ENCODE data around the gene KMT2D.

The KMT2D gene, protein sequence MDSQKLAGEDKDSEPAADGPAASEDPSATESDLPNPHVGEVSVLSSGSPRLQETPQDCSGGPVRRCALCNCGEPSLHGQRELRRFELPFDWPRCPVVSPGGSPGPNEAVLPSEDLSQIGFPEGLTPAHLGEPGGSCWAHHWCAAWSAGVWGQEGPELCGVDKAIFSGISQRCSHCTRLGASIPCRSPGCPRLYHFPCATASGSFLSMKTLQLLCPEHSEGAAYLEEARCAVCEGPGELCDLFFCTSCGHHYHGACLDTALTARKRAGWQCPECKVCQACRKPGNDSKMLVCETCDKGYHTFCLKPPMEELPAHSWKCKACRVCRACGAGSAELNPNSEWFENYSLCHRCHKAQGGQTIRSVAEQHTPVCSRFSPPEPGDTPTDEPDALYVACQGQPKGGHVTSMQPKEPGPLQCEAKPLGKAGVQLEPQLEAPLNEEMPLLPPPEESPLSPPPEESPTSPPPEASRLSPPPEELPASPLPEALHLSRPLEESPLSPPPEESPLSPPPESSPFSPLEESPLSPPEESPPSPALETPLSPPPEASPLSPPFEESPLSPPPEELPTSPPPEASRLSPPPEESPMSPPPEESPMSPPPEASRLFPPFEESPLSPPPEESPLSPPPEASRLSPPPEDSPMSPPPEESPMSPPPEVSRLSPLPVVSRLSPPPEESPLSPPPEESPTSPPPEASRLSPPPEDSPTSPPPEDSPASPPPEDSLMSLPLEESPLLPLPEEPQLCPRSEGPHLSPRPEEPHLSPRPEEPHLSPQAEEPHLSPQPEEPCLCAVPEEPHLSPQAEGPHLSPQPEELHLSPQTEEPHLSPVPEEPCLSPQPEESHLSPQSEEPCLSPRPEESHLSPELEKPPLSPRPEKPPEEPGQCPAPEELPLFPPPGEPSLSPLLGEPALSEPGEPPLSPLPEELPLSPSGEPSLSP (N-terminal part only)

DNA sequence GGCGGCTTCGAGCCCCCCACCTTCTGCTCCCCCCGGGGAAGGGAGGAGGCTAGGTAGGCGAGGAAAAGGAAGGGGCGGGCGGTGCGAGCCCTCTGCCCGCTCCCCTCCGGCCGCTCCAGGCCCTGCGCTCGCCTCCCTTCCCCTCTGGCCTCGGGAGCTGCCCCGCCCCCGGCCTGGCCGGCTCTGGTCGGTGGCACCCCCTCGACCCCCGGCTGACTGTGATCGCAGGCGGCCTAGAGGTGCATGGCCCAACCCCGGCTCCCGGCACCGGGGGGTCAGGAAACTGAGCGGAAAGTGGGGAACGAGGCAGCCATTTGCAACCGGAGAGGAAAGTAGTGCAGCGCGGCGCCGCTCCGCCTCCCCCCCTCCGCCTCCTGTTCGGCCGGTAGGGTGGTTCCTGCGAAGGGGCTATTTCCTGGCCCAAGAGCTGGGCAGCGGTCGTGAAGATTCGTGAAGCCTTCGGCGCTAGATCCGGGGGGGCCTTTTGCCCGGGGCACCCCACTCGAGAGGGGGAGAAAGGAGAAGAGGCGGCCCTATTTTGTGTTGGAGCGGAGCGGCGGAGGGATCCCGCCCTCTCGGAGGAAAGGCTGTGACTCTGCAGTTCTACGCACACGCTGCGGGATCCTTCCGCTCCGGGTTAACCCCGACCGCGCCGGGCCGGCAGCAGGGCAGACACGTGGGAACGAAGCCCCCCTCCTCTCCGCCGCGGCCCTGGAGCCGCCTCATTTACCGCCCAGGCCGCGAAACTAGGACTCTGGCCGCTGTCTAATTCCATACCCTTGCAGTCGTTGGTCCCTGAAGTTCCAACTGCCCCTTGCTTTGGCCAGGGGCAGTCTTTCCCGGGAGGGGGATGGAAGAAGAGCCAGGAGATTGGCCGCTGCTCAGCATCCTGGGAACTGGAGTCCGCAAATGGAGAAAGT lies at the start of gene KMT2D:
KMT2D (minus strand) TSS at position 558 of the 920 bp plus-strand sequence. CDS start 5,470 bp downstream, outside the sequence.
- peak; percentile 92 for DNase-seq

DNA sequence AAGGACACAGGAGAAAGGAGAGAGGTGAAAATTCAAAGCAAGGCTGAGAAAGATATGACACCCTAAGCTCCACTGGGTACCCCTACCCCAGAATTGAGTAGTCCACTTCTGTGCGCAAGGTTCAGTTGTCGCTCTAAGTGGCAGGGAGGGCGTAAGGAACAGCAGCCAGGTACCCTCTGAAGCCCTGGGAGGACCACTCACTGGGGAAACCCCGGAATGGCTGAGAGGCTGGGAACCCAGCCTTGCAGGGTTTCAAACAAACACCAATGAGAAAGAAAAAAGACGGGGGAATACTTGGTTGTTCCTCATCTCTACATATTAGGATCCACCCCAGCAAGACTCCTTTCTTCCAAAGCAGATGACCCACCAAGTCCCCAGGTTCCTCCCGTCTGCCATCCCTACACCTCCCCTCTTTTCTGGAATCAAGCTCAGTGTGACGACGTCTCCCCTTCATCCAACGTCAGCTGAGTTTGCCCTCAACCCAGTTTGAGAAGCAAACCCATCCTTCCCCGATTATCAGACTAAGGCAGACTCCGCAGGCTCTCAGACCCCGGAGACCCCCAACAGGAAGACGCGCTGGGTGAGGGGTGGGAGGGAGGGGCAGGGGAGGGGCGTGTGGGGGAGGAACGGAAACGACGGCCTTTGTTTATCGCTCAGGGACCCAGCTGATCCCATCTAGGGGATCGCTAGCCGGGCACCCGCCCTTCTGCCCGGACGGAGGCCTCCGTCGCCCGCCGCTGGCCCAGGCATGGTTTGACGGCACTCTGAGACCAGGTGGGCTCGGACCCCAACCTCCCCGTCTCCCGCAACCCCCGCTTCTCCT lies 49.3 kb upstream of the KMT2D start:
- no peak for DNase-seq

GRCh38 chr12:49108958-49109404 lies 48.4 kb upstream of the KMT2D start:
- DNase-seq = no peak

DNA sequence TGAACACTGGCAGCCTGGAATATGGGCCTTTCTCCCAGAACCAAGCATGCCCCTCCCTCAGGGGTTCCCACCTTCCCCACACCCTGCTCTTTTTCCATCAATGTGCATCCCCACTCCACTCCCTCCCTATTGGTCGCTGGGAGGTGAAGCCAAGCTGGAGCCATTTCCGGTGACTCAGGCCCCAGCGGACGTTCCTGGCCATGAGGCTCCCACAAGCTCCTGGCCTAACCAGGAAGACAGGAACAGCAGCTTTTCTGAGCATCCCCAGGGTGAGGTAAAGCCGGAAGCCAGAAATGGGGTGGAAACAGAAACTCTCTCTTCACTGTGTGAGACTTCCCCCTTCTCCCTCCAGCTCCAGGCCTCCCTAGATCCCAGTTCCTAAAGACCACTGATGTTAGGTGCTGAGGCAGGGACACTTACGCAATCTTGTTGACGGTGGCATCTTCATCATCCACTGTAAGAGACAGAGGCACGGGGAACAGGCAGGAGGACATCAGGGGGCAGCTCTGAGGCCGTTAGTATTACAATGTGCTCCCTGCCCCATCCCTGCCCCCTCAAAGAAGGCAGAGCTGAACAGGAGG lies 45.0 kb upstream of the KMT2D start:
- no peak for DNase-seq

GRCh38 chr12:49104822-49105221 lies 44.2 kb upstream of the KMT2D start:
- DNase-seq = no peak

GRCh38 chr12:49100380-49100779 lies 39.8 kb upstream of the KMT2D start:
- no peak for DNase-seq

- no peak for DNase-seq
Observed at GRCh38 chr12:49098703-49099102, 38.1 kb upstream of the KMT2D start.

GRCh38 chr12:49098035-49098451 lies 37.4 kb upstream of the KMT2D start:
- peak; percentile 64 for DNase-seq

GRCh38 chr12:49097381-49097780 lies 36.8 kb upstream of the KMT2D start:
- no peak for DNase-seq

DNA sequence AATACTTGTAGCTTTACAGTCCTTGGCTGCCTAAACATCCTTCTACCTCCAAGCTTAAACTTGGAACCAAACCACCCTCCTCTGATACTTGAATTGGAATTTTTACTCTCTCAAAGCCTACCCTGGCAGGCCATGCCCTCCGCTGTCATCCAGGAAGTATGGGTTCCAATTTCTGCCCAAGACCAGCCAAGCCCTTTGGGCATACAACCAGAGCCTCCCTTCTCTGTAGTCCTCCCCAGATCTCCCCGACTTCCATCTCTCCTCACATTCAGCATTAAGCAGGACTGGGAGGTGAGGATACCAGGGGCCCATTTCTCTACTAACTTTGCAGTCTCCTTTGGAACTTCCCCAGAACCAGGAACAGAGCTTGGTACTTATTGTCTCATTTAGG lies 34.4 kb upstream of the KMT2D start:
- DNase-seq = no peak

- no peak for DNase-seq
Observed at GRCh38 chr12:49094160-49094974, 33.8 kb upstream of the KMT2D start, which contains the start of gene DHH. Gene DHH (minus strand): TSS chr12:49094801. CDS start chr12:49094512, 289 bp downstream.

DNA sequence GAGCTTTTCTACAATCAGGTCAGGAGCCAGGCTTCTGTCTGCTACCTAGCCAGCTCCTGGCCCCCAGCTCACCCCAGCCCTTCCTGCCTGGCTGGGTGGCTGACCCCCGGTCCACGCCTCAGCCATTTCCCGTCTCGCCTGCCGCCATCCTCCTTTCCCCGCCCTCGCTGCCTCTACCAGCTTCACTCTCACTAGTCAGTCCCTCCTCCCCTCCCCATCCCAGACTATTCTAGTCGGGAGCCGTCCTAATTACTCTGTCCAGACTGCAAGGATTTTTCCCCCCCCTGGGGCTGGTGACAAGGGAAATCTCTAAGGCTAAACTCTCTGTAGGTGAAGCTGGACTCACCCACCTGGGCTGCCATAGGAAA lies 33.2 kb upstream of the KMT2D start:
- no peak for DNase-seq

GRCh38 chr12:49092816-49093406 lies 32.3 kb upstream of the KMT2D start:
- DNase-seq = no peak

DNA sequence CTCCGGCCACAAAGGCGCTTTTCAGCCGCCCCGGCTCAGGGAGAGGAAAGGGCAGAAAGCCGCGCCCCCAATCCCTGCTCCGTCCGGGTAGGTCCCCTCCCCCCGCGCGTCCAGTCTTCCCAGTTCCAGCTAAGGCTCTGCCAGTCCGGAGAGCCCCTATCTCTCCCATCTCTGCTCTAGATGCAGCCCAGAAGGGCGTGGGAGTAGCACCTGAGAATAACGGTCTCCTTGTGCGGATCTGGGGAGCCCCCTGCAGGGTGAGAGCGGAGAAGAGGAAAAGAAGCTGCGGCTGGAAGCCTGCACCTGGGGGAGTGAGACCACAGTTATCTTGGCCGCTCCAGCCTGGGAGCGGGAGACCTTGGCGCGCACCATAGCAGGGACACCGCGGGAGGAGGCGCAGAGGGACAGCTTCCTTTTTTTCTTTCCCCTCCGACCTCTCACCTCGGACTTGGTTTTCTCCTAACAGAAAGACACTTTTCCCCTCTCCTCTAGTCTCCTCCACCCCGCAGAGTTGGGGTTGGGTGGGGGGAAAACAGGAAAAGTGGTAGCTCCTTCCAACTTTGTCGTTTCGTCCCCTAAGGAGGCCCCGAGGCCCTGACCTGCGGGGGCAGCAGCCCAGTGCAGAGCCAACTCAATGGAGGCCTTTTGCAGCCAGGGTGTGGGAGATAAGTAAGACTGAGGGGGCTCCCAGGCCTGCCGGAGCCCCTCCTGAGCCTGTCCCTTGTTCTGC lies 31.7 kb upstream of the KMT2D start:
- peak; percentile 55 for DNase-seq

DNA sequence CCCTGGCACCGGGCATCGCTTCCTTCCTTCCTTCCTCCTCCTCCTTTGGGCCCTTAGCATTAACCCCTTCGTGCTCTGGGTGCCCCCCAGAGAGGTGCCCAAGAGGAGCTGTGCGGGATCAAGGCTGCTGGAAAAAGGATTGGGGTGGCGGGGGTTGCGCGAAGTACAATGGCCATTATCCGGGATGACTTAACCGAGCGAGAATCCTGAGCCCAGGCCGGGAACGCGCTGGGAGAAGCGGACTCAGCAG lies 31.2 kb upstream of the KMT2D start:
- DNase-seq = no peak

DNA sequence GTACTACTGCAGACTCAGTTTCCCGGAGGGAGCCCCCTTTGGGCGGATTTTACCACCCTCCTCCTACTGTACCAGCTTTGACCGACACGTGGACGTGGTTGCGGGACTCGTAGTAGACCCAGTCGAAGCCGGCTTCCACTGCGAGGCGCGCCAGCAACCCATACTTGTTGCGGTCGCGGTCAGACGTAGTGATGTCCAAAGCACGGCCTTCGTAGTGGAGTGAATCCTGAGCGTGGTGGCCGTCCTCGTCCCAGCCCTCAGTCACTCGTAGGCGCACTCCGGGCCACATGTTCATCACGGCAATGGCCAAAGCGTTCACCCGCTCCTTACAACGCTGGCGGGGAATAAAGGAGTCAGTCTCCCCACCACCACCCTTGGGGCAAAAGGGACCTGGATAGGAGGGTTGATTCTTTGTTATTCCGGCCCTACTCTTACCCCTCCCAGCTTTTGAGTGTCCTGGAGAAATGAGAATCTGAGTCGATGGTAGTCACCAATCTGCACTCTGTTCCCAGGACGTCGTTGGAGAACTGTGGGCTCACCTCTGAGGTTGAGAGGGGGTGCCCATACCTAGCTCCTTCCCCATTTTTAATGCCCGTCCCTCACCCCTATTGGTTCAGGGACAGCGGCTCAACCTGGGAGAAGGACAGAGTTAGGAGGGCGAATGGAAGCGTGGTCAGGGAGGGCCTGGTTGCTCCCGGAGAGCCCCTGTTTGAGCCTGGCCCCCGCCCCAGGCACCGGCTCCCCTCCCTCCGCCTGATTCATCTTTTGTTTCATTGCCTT lies 30.7 kb upstream of the KMT2D start:
- no peak for DNase-seq

- peak; percentile 46 for DNase-seq
Observed at GRCh38 chr12:49089821-49090773, 29.5 kb upstream of the KMT2D start.

All from activated CD4-positive, alpha-beta T cell treated with anti-CD3 and anti-CD28 coated beads, Interleukin-2, amount 50 U/mL, for 16 hours (primary cell).